Trophoblast cell (in vitro differentiated cells and primary cell): Measurements from ENCODE around the gene DUSP5.

Source experiments
- DNase-seq, 2 donors: peaks; one replicate each; pipeline ENCODE4 v3.0.0-alpha.2; 2016
- H2AFZ ChIP-seq: 2 replicates; pipeline ENCODE4 v1.6.1; 2013; ENCODE audit warnings: low read length, moderate library complexity, mild to moderate bottlenecking; ENCODE audit not compliant: insufficient read depth, poor library complexity
- H2AK5ac ChIP-seq: 2 replicates; pipeline ENCODE4 v1.6.1; 2013; ENCODE audit warnings: mild to moderate bottlenecking, low read length
- H2BK120ac ChIP-seq: 2 replicates; pipeline ENCODE4 v1.6.1; 2013; ENCODE audit warnings: low read length, mild to moderate bottlenecking, moderate library complexity; ENCODE audit not compliant: insufficient read depth, poor library complexity
- H2BK12ac ChIP-seq: 2 replicates; pipeline ENCODE4 v1.6.1; 2013; ENCODE audit warnings: mild to moderate bottlenecking, low read length, moderate library complexity
- H2BK5ac ChIP-seq: 2 replicates; pipeline ENCODE4 v1.6.1; 2013; ENCODE audit warnings: low read length, low read depth, moderate library complexity, mild to moderate bottlenecking; ENCODE audit not compliant: poor library complexity
- H3K14ac ChIP-seq: 2 replicates; pipeline ENCODE4 v1.6.1; 2013; ENCODE audit warnings: mild to moderate bottlenecking, low read length
- H3K18ac ChIP-seq: 2 replicates; pipeline ENCODE4 v1.6.1; 2013; ENCODE audit warnings: mild to moderate bottlenecking, low read length
- H3K23ac ChIP-seq: 2 replicates; pipeline ENCODE4 v1.6.1; 2013; ENCODE audit warnings: low read length
- H3K27ac ChIP-seq: 2 replicates; pipeline ENCODE4 v1.5.1; 2013; ENCODE audit warnings: low read depth, mild to moderate bottlenecking, inconsistent platforms, low read length, moderate library complexity
- H3K27me3 ChIP-seq: 2 replicates; pipeline ENCODE4 v1.6.1; 2013; ENCODE audit warnings: inconsistent platforms, mild to moderate bottlenecking, low read length, moderate library complexity; ENCODE audit not compliant: insufficient read depth
- H3K36me3 ChIP-seq, 2 experiments: 1 replicate in 1 of 2; 2 replicates in 1 of 2; pipeline ENCODE4 v1.6.1; 2013; ENCODE audit warnings: low read length in 2 of 2, mild to moderate bottlenecking in 2 of 2, moderate library complexity in 1 of 2; ENCODE audit not compliant: insufficient read depth in 2 of 2, control insufficient read depth in 1 of 2
- H3K4ac ChIP-seq: 2 replicates; pipeline ENCODE4 v1.6.1; 2013; ENCODE audit warnings: low read depth, mild to moderate bottlenecking, low read length, moderate library complexity
- H3K4me1 ChIP-seq, 2 experiments: 1 replicate in 1 of 2; 2 replicates in 1 of 2; pipeline ENCODE4 v1.6.1; 2013; ENCODE audit warnings: low read length in 2 of 2, mild to moderate bottlenecking in 2 of 2, moderate library complexity in 1 of 2; ENCODE audit not compliant: insufficient read depth in 2 of 2, control insufficient read depth in 1 of 2
- H3K4me2 ChIP-seq: 2 replicates; pipeline ENCODE4 v1.6.1; 2013; ENCODE audit warnings: inconsistent platforms, mild to moderate bottlenecking, low read length, moderate library complexity
- H3K4me3 ChIP-seq: 2 replicates; pipeline ENCODE4 v1.5.1; 2013; ENCODE audit warnings: mild to moderate bottlenecking, low read depth, low read length, inconsistent platforms
- H3K79me1 ChIP-seq: one replicate; pipeline ENCODE4 v1.6.1; 2013; ENCODE audit warnings: low read length
- H3K79me2 ChIP-seq: 2 replicates; pipeline ENCODE4 v1.6.1; 2013; ENCODE audit warnings: low read length, mild to moderate bottlenecking; ENCODE audit not compliant: control insufficient read depth, insufficient read depth, poor library complexity
- H3K9ac ChIP-seq: 2 replicates; pipeline ENCODE4 v1.6.1; 2013; ENCODE audit warnings: mild to moderate bottlenecking, low read length
- H3K9me3 ChIP-seq: 2 replicates; pipeline ENCODE4 v1.6.1; 2013; ENCODE audit warnings: low read depth, mild to moderate bottlenecking, control low read depth, inconsistent platforms, low read length; ENCODE audit not compliant: insufficient read depth
- H4K12ac ChIP-seq: 2 replicates; pipeline ENCODE4 v1.6.1; 2013; ENCODE audit warnings: low read depth, mild to moderate bottlenecking, low read length, moderate library complexity
- H4K8ac ChIP-seq: 2 replicates; pipeline ENCODE4 v1.6.1; 2013; ENCODE audit warnings: low read depth, mild to moderate bottlenecking, low read length, moderate library complexity
- H4K91ac ChIP-seq: one replicate; pipeline ENCODE4 v1.6.1; 2013; ENCODE audit warnings: low read depth, mild to moderate bottlenecking, low read length, moderate library complexity
- WGBS: extraction: QIAGEN DNeasy Blood & Tissue Kit; methylation state at CpG from one replicate; pipeline ENCODE4 v1.1.7; 2013; ENCODE audit warnings: missing lambda C conversion rate; ENCODE audit not compliant: insufficient read length, insufficient coverage; ENCODE audit errors: extremely low coverage; 5-methylcytosine and 5-hydroxymethylcytosine counted together

DUSP5 gene

GRCh38 chr10:110511734-110512449 is 14.2 kb downstream of the DUSP5 start:
- no peak overlapping the region for H2AK5ac ChIP-seq
- DNase-seq = no peak
- WGBS = no CpG with 5 or more reads among the region's 6 CpGs

GRCh38 chr10:110512461-110513187 is 14.9 kb downstream of the DUSP5 start:
- H4K12ac ChIP-seq = no peak overlapping the region

More at GRCh38 chr10:110511734-110512449, 14.2 kb downstream of the DUSP5 start:
- H2BK5ac ChIP-seq = no peak overlapping the region
- H3K27me3 ChIP-seq = no peaks in the 10 kb centered on the region
- no peaks in the 10 kb centered on the region for H3K79me2 ChIP-seq
- no peak overlapping the region for H4K8ac ChIP-seq
- H2BK120ac ChIP-seq = no peak overlapping the region
- no peak overlapping the region for H4K91ac ChIP-seq
- H3K79me1 ChIP-seq = no peaks in the 10 kb centered on the region
- H3K4me2 ChIP-seq = no peak overlapping the region
- peaks cover 5% of the 10 kb centered on the region for H3K9me3 ChIP-seq
- H3K9ac ChIP-seq = no peak overlapping the region
- no peak overlapping the region for H4K12ac ChIP-seq
- H3K27ac ChIP-seq = no peak overlapping the region
- no peak overlapping the region for H2AFZ ChIP-seq
- peaks cover 3% of the 10 kb centered on the region in 2 experiments for H3K4me1 ChIP-seq
- H3K4ac ChIP-seq = no peak overlapping the region
- peaks cover 20 to 48% of the 10 kb centered on the region in 2 experiments for H3K36me3 ChIP-seq
- no peak overlapping the region for H3K4me3 ChIP-seq
- no peak overlapping the region for H3K14ac ChIP-seq
- no peak overlapping the region for H3K18ac ChIP-seq
- no peak overlapping the region for H2BK12ac ChIP-seq
- H3K23ac ChIP-seq = no peak overlapping the region

GRCh38 chr10:110513949-110514348 is 16.2 kb downstream of the DUSP5 start:
- Histone ChIP-seq H3K18ac (no peak overlapping the region), H3K79me2 (no peaks in the 10 kb centered on the region), H2BK5ac (no peak overlapping the region), H3K27me3 (no peaks in the 10 kb centered on the region), H4K91ac (no peak overlapping the region), H3K9ac (no peak overlapping the region), H4K8ac (no peak overlapping the region), H3K23ac (no peak overlapping the region), H3K4me2 (no peak overlapping the region), H3K9me3 (peaks cover 5% of the 10 kb centered on the region), H3K79me1 (no peaks in the 10 kb centered on the region), H2AFZ (no peak overlapping the region), H4K12ac (no peak overlapping the region), H3K27ac (no peak overlapping the region), H3K4me1 (no peaks in the 10 kb centered on the region), H3K4me3 (no peak overlapping the region), H3K36me3 (peaks cover 12 to 34% of the 10 kb centered on the region in 2 experiments), H2BK120ac (no peak overlapping the region), H2AK5ac (no peak overlapping the region), H3K14ac (no peak overlapping the region), H2BK12ac (no peak overlapping the region), H3K4ac (no peak overlapping the region)
- WGBS = no CpG with 5 or more reads among the region's 4 CpGs
- DNase-seq = no peak

More at GRCh38 chr10:110512461-110513187, 14.9 kb downstream of the DUSP5 start:
- H3K9ac ChIP-seq = no peak overlapping the region
- H4K8ac ChIP-seq = no peak overlapping the region
- H3K14ac ChIP-seq = no peak overlapping the region
- no peaks in the 10 kb centered on the region for H3K79me1 ChIP-seq
- no peak overlapping the region for H4K91ac ChIP-seq
- no peak overlapping the region for H2AK5ac ChIP-seq
- no peak overlapping the region for H2BK120ac ChIP-seq
- H2BK12ac ChIP-seq = no peak overlapping the region
- no peaks in the 10 kb centered on the region for H3K79me2 ChIP-seq
- peaks cover 3% of the 10 kb centered on the region in 2 experiments for H3K4me1 ChIP-seq
- WGBS = no CpG with 5 or more reads among the region's 5 CpGs
- DNase-seq = peak in 1 of 2 donors; percentile 37
- H2AFZ ChIP-seq = no peak overlapping the region
- no peak overlapping the region for H3K4ac ChIP-seq
- no peaks in the 10 kb centered on the region for H3K27me3 ChIP-seq
- H3K4me3 ChIP-seq = no peak overlapping the region
- no peak overlapping the region for H2BK5ac ChIP-seq
- H3K27ac ChIP-seq = no peak overlapping the region
- no peak overlapping the region for H3K4me2 ChIP-seq
- H3K23ac ChIP-seq = no peak overlapping the region
- peaks cover 5% of the 10 kb centered on the region for H3K9me3 ChIP-seq
- no peak overlapping the region for H3K18ac ChIP-seq
- peaks cover 18 to 42% of the 10 kb centered on the region in 2 experiments for H3K36me3 ChIP-seq

- H3K79me2 ChIP-seq = no peaks in the 10 kb centered on the region
- DNase-seq = no peak
- no peak overlapping the region for H2BK120ac ChIP-seq
- no peak overlapping the region for H4K8ac ChIP-seq
- H3K4me2 ChIP-seq = no peak overlapping the region
- no peak overlapping the region for H2BK12ac ChIP-seq
- no peak overlapping the region for H2AK5ac ChIP-seq
- no peak overlapping the region for H2BK5ac ChIP-seq
- no peak overlapping the region for H4K91ac ChIP-seq
- H3K14ac ChIP-seq = no peak overlapping the region
- H3K79me1 ChIP-seq = no peaks in the 10 kb centered on the region
- H3K4ac ChIP-seq = no peak overlapping the region
- H3K23ac ChIP-seq = no peak overlapping the region
- no peak overlapping the region for H3K18ac ChIP-seq
- no peaks in the 10 kb centered on the region for H3K27me3 ChIP-seq
- no peak overlapping the region for H4K12ac ChIP-seq
- no CpG with 5 or more reads among the region's 3 CpGs for WGBS
- H3K9me3 ChIP-seq = peaks cover 5% of the 10 kb centered on the region
- peaks cover 12 to 26% of the 10 kb centered on the region in 2 experiments for H3K36me3 ChIP-seq
- H3K4me3 ChIP-seq = no peak overlapping the region
- H3K4me1 ChIP-seq = no peaks in the 10 kb centered on the region
- H3K9ac ChIP-seq = no peak overlapping the region
- no peak overlapping the region for H2AFZ ChIP-seq
- no peak overlapping the region for H3K27ac ChIP-seq
Measured at GRCh38 chr10:110514848-110515247, 17.1 kb downstream of the DUSP5 start.
